PFSK-1 (cell line): Measurements from ENCODE around the gene TIMM9.

Source experiments
- FOXP2 ChIP-seq: optimal IDR thresholded peaks from 2 replicates; pipeline ENCODE3; 2011; ENCODE audit warnings: borderline replicate concordance, control low read depth, inconsistent platforms; ENCODE audit not compliant: insufficient read depth; ENCODE audit errors: extremely low read length, extremely low read depth
- POLR2AphosphoS5 ChIP-seq: IDR thresholded peaks from 2 replicates; pipeline ENCODE4 v1.6.1; 2012; ENCODE audit warnings: low read depth, mild to moderate bottlenecking, control low read depth, low read length, moderate library complexity
- SIN3A ChIP-seq: IDR thresholded peaks from 2 replicates; pipeline ENCODE4 v1.6.1; 2012; ENCODE audit warnings: mild to moderate bottlenecking, low read length, moderate library complexity, borderline replicate concordance; ENCODE audit not compliant: insufficient read depth
- TAF1 ChIP-seq: IDR thresholded peaks from 2 replicates; pipeline ENCODE4 v1.6.1; 2012; ENCODE audit warnings: low read length, control low read depth, borderline replicate concordance; ENCODE audit not compliant: insufficient read depth
- TF ChIP-seq, protein P1 (sequence below), 2 experiments: IDR thresholded peaks; 2 replicates each; pipeline versions ENCODE4 v1.6.1 to v1.8.0; 2011 to 2012; ENCODE audit warnings: low read depth in 2 of 2, low read length in 2 of 2, control low read depth in 1 of 2, inconsistent platforms in 1 of 2, mild to moderate bottlenecking in 1 of 2, moderate library complexity in 1 of 2; ENCODE audit not compliant: insufficient read depth in 1 of 2

The TIMM9 gene

DNA sequence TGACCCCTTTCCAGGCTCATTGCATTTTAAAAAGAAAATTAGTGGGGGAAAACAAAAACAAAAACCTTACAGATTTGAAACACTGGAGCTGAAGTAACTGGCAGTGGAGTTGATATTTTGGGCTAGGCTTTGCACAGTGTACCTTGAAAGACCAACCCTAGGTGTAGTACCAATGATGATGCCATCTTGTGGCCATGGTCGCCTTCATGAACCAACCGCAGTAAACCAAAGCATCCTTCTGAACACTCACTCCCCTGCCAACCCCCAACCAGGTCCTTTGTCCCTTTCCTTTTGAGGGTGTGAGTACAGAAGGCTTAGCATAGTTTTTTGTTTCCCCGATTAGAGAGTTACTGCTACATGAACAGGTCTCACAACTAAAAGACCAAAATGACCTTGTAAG lies 25.7 kb downstream of the TIMM9 start:
- TF ChIP-seq POLR2AphosphoS5 (no peak), SIN3A (no peak), TAF1 (no peak), FOXP2 (no peak)
- TF ChIP-seq, protein P1, sequence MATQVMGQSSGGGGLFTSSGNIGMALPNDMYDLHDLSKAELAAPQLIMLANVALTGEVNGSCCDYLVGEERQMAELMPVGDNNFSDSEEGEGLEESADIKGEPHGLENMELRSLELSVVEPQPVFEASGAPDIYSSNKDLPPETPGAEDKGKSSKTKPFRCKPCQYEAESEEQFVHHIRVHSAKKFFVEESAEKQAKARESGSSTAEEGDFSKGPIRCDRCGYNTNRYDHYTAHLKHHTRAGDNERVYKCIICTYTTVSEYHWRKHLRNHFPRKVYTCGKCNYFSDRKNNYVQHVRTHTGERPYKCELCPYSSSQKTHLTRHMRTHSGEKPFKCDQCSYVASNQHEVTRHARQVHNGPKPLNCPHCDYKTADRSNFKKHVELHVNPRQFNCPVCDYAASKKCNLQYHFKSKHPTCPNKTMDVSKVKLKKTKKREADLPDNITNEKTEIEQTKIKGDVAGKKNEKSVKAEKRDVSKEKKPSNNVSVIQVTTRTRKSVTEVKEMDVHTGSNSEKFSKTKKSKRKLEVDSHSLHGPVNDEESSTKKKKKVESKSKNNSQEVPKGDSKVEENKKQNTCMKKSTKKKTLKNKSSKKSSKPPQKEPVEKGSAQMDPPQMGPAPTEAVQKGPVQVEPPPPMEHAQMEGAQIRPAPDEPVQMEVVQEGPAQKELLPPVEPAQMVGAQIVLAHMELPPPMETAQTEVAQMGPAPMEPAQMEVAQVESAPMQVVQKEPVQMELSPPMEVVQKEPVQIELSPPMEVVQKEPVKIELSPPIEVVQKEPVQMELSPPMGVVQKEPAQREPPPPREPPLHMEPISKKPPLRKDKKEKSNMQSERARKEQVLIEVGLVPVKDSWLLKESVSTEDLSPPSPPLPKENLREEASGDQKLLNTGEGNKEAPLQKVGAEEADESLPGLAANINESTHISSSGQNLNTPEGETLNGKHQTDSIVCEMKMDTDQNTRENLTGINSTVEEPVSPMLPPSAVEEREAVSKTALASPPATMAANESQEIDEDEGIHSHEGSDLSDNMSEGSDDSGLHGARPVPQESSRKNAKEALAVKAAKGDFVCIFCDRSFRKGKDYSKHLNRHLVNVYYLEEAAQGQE (IDR thresholded peaks at IDR 0.05; ENCODE audit: insufficient read depth in 1 of 2, low read depth in 2 of 2, low read length in 2 of 2): no peak

DNA sequence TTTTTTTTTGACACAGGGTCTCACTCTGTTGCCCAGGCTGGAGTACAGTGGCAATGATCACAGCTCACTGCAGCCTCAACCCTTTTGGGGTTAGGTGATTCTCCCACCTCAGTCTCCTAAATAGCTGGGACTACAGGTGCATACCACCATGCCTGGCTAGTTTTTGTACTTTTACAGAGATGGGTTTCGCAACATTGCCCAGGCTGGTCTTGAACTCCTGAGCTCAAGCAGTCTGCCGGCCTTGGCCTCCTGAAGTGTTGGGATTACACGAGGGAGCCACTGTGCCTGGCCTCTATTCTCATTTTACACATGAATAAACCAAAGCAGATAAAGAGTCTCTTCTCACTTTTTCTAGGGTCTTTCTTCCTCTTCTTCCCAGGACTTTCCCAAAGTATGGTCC lies 28.4 kb downstream of the TIMM9 start:
- no peak for TF ChIP-seq FOXP2
- TF ChIP-seq SIN3A: no peak
- no peak for TF ChIP-seq POLR2AphosphoS5
- TF ChIP-seq, protein P1 (IDR thresholded peaks at IDR 0.05; ENCODE audit: insufficient read depth in 1 of 2, low read depth in 2 of 2, low read length in 2 of 2): no peak
- no peak for TF ChIP-seq TAF1

DNA sequence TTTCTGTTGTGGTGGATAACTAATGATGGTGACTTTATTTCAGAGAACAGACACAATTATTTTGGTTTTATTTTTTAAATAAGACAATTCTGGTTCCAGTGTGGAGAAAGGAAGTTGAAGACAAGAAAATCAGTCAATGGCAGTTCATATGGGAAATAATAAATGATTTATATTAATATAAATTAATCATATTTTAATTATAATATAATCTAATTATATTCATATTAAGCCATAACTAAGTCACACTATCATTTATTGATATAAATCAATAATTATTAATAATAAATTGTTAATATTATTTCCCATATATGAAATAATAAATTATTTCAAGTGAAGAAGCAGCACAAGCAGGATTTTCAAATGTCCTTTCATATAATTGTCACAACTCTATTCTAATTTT lies 28.8 kb downstream of the TIMM9 start:
- no peak for TF ChIP-seq POLR2AphosphoS5

DNA sequence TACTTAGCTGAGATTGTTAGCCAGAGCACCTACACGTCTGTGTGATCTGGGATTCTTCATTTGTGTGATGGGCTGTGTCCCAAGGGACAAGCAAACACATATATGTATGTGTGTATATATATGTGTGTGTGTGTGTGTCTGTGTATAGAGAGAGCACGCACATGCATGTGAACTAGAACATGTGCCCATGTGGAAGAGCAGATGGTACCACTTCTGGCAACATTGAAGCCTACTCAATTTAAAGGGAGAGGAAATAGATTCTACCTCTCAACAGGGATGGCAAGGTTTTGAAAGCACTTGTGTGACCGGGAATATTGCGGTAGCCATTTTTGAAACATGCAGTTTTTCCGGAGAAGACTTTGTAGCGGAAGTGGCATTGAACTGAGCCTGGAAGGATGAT lies 30.2 kb downstream of the TIMM9 start:
- TF ChIP-seq, protein P1 (IDR thresholded peaks at IDR 0.05; ENCODE audit: insufficient read depth in 1 of 2, low read depth in 2 of 2, low read length in 2 of 2): no peak
- TF ChIP-seq TAF1 (no peak), POLR2AphosphoS5 (no peak), FOXP2 (no peak), SIN3A (no peak)

DNA sequence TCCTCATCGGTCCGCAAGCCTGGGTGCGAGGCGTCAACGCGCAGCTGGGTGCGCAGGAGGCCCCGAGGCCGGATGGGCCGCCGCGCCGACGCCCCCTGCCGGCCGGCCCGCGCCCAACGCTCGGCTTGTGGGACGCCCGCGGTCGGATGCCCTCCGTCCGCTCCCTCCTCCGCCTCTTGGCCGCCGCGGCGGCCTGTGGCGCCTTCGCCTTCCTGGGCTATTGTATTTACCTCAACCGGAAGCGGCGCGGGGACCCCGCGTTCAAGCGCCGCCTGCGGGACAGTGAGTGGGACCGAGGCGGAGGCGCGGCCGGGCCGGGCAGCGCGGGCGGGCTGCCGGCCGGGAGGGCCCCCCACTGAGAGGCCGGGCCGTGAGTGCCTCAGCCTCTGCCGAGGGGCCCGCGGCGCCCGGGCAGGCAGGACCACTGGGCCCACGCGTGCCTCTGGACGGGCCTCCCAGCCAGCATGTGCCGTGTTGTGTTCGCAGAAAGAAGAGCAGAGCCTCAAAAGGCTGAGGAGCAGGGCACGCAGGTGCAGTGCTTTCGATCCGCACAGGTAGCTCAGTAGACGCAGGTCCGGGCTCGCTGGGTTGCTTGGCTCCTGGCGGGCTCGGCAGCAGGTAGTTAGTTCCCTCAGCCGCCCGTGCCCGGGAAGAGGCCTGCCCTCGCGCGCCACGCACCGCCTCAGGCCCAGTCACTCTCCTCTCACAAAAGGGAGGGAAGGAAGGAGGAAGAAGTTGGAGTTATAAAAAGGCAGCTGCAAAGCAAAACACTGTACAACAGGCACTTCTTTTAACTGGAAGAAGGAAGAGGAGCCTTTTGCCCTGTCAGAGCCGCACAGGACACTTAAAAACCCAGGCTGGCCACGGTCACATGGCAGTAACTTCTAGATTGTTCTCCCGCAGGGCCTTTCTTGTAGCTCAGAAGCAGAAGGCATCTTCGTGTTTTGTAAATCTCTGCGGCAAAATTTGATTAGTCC lies 31.2 kb downstream of the TIMM9 start, which contains the start of gene TOMM20L:
Gene TOMM20L (plus strand): TSS at position 119 of the 977 bp plus-strand sequence. CDS start 28 bp downstream, at position 147.
- TF ChIP-seq POLR2AphosphoS5 (no peak), SIN3A (no peak), TAF1 (no peak), FOXP2 (peak; percentile 46)
- TF ChIP-seq, protein P1 (IDR thresholded peaks at IDR 0.05; ENCODE audit: insufficient read depth in 1 of 2, low read depth in 2 of 2, low read length in 2 of 2): no peak
